Ishikawa (cell line): ENCODE results near the gene RGS4.

Experiments
- CEBPB ChIP-seq: IDR thresholded peaks from 2 replicates; pipeline ENCODE4 v1.6.1; 2012
- CREB1 ChIP-seq: IDR thresholded peaks from 2 replicates; pipeline ENCODE4 v1.6.1; 2012; ENCODE audit warnings: low read depth
- EGR1 ChIP-seq: IDR thresholded peaks from 2 replicates; pipeline ENCODE4 v1.6.1; 2012
- EP300 ChIP-seq: IDR thresholded peaks from 2 replicates; pipeline ENCODE4 v1.6.1; 2012; ENCODE audit warnings: borderline replicate concordance
- FOXM1 ChIP-seq: IDR thresholded peaks from 2 replicates; pipeline ENCODE4 v1.6.1; 2012; ENCODE audit warnings: low read depth, borderline replicate concordance
- NFIC ChIP-seq: IDR thresholded peaks from 2 replicates; pipeline ENCODE4 v1.6.1; 2012
- RAD21 ChIP-seq: IDR thresholded peaks from 2 replicates; pipeline ENCODE4 v1.6.1; 2012; ENCODE audit warnings: low read depth
- REST ChIP-seq: IDR thresholded peaks from 2 replicates; pipeline ENCODE4 v1.6.1; 2012; ENCODE audit warnings: low read depth, mild to moderate bottlenecking
- TAF1 ChIP-seq: IDR thresholded peaks from 2 replicates; pipeline ENCODE4 v1.6.1; 2012; ENCODE audit warnings: low read depth, mild to moderate bottlenecking
- TCF12 ChIP-seq: IDR thresholded peaks from 2 replicates; pipeline ENCODE4 v1.6.1; 2012; ENCODE audit warnings: low read depth
- TEAD4 ChIP-seq: IDR thresholded peaks from 2 replicates; pipeline ENCODE4 v1.6.1; 2012
- YY1 ChIP-seq: IDR thresholded peaks from 2 replicates; pipeline ENCODE4 v1.6.1; 2012; ENCODE audit warnings: low read depth
- ZBTB7A ChIP-seq: IDR thresholded peaks from 2 replicates; pipeline ENCODE4 v1.6.1; 2012; ENCODE audit warnings: low read depth
- TF ChIP-seq, protein P1 (sequence below): IDR thresholded peaks from 2 replicates; pipeline ENCODE4 v1.6.1; 2012
- TF ChIP-seq, protein P2 (sequence below): IDR thresholded peaks from 2 replicates; pipeline ENCODE4 v1.6.1; 2012

The RGS4 gene

DNA sequence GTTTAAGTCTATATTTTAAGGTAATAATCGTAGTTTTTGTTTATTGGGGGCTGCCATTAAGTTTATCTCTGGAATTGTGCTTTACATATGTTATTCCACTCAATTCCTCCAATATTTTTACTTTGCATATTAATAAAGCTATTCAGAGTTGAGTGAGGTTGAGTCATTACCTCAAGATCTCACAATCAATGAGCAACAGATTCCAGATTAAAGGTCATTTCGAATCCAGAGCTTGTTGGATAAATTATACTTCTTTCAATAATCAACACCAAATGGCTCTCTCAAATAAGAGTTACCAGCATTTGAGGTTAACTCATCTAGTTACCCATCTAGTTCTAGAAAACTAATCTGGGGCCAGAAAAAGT is 16.7 kb downstream of the RGS4 start:
- TF ChIP-seq TAF1: no peak
- no peak for TF ChIP-seq REST
- TF ChIP-seq FOXM1: no peak
- no peak for TF ChIP-seq RAD21
- TF ChIP-seq YY1: no peak
- TF ChIP-seq NFIC: no peak
- no peak for TF ChIP-seq EGR1
- no peak for TF ChIP-seq CREB1
- no peak for TF ChIP-seq ZBTB7A
- no peak for TF ChIP-seq TCF12
- TF ChIP-seq TEAD4: no peak
- TF ChIP-seq EP300: no peak
- TF ChIP-seq, protein P1, sequence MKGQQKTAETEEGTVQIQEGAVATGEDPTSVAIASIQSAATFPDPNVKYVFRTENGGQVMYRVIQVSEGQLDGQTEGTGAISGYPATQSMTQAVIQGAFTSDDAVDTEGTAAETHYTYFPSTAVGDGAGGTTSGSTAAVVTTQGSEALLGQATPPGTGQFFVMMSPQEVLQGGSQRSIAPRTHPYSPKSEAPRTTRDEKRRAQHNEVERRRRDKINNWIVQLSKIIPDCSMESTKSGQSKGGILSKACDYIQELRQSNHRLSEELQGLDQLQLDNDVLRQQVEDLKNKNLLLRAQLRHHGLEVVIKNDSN: no peak
- TF ChIP-seq, protein P2, sequence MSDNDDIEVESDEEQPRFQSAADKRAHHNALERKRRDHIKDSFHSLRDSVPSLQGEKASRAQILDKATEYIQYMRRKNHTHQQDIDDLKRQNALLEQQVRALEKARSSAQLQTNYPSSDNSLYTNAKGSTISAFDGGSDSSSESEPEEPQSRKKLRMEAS: no peak

DNA sequence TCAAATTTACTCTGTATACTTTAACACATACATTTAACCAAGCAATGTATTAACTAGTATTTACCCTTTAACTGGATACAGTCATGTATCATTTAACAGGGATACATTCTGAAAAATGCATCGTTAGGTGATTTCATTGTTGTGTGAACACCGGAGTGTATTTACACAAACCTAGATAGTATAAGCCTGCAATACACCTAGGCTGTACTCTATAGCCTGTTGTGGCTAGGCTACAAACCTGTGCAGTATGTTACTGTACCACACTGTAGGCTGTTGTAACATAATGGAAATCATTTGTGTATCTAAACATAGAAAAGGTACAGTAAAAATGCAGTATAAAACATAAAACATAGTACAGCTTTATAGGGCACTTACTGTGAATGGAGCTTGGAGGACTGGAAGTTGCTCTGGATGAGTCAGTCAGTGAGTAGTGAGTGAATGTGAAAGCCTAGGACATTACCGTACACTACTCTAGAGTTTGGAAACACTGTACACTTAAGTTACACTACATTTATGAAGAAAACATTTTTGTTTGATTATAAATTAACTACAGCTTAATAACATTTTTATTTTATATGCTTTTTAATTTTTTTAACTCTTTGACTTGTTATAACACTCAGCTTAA is 21.3 kb downstream of the RGS4 start:
- TF ChIP-seq CREB1: no peak

GRCh38 chr1:163093169-163093568 is 24.0 kb downstream of the RGS4 start:
- TF ChIP-seq REST (no peak), FOXM1 (no peak), EP300 (no peak), RAD21 (no peak), CEBPB (no peak), TCF12 (no peak), TAF1 (no peak), ZBTB7A (no peak), YY1 (no peak), TEAD4 (no peak), CREB1 (no peak), NFIC (no peak), EGR1 (no peak)
- TF ChIP-seq, protein P1: no peak
- TF ChIP-seq, protein P2: no peak

DNA sequence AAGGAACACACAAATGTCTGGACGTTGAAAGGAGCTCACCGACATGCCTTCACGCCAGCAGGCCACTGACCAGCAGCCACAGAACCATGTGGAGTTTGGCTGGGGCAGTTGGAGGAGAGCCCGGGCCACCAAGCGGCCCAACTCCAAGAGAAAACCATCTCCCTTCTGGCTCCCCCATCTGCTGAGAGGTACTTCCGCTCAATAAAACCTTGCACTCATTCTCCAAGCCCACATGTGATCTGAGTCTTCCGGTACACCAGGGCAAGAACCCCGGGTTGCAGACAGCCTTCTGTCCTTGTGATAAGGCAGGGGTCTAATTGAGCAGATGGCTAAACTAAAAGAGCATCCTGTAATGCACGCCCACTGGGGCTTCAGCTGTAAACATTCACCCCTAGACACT is 24.4 kb downstream of the RGS4 start:
- TF ChIP-seq ZBTB7A: no peak
- no peak for TF ChIP-seq REST
- TF ChIP-seq CEBPB: no peak
- no peak for TF ChIP-seq TEAD4
- TF ChIP-seq EP300: no peak
- no peak for TF ChIP-seq RAD21
- no peak for TF ChIP-seq NFIC
- no peak for TF ChIP-seq CREB1
- no peak for TF ChIP-seq EGR1
- TF ChIP-seq YY1: no peak
- TF ChIP-seq, protein P1: no peak
- no peak for TF ChIP-seq TAF1
- TF ChIP-seq FOXM1: no peak
- TF ChIP-seq TCF12: no peak
